PC-9 (cell line): ENCODE measurements around the gene URB1. TPM values are rescaled to one million over a fixed set of nuclear protein-coding genes. Genes with fewer than 3 reads are reported as not detected.
A peak's percentile ranks its signal among the peaks of the same experiment; 100 is the strongest.

Experiments
- BruUV-seq: library from RNA; stranded (reverse); fragments of 400-500 nt; replicated peaks from 2 replicates; lab custom pipeline; 2021; lab: Mats Ljungman, UMichigan
- CTCF ChIA-PET: fragments of 300-600 bp; sonication (Branson Sonifier 250); formaldehyde crosslinking; loops from one replicate; lab custom pipeline; 2022; ENCODE audit warnings: antibody characterized with exemption; lab: Charles Lee
- POLR2A ChIA-PET: fragments of 300-600 bp; sonication (Branson Sonifier 250); formaldehyde crosslinking; loops from one replicate; lab custom pipeline; 2022; ENCODE audit warnings: antibody characterized with exemption; ENCODE audit not compliant: unreplicated experiment; lab: Charles Lee
- DNase-seq, 2 experiments: peaks; one replicate each; pipeline versions ENCODE4 v3.0.0 to v3.0.0-alpha.2; 2015 to 2022; ENCODE audit warnings: mixed read lengths in 1 of 2
- H2AFZ ChIP-seq: fragments of 200-600 bp; sonication (generic); 2 replicates; pipeline ENCODE4 v1.8.1; 2017; ENCODE audit warnings: antibody characterized with exemption
- H3F3A ChIP-seq: fragments of 200-600 bp; sonication (generic); 2 replicates; pipeline ENCODE4 v1.8.1; 2017; ENCODE audit warnings: antibody characterized with exemption, mild to moderate bottlenecking, low read depth; ENCODE audit not compliant: insufficient read depth
- H3K27ac ChIP-seq: fragments of 200-600 bp; sonication (generic); 2 replicates; pipeline ENCODE4 v1.6.1; 2016; ENCODE audit warnings: mixed run types
- H3K27me3 ChIP-seq: fragments of 200-600 bp; sonication (generic); 2 replicates; pipeline ENCODE4 v1.6.1; 2016; ENCODE audit warnings: low read depth, mixed run types; ENCODE audit not compliant: insufficient read depth
- H3K36me3 ChIP-seq: fragments of 200-600 bp; sonication (generic); 2 replicates; pipeline ENCODE4 v1.6.1; 2016; ENCODE audit warnings: low read depth, mixed run types
- H3K4me1 ChIP-seq: fragments of 200-600 bp; sonication (generic); replicated peaks from 2 replicates; pipeline ENCODE4 v1.6.1; 2016; ENCODE audit warnings: mixed run types; ENCODE audit not compliant: insufficient read depth
- H3K4me2 ChIP-seq: fragments of 200-600 bp; sonication (generic); 2 replicates; pipeline ENCODE4 v1.6.1; 2017; ENCODE audit warnings: mixed run types
- H3K4me3 ChIP-seq: fragments of 200-600 bp; sonication (generic); 2 replicates; pipeline ENCODE4 v1.6.1; 2016; ENCODE audit warnings: mixed run types
- H3K79me2 ChIP-seq: fragments of 200-600 bp; sonication (generic); 2 replicates; pipeline ENCODE4 v1.6.1; 2017; ENCODE audit warnings: low read depth, mixed run types
- H3K9me2 ChIP-seq: fragments of 200-600 bp; sonication (generic); 2 replicates; pipeline ENCODE4 v1.8.1; 2017; ENCODE audit warnings: mild to moderate bottlenecking; ENCODE audit not compliant: insufficient read depth
- H3K9me3 ChIP-seq: fragments of 200-600 bp; sonication (generic); 2 replicates; pipeline ENCODE4 v1.8.1; 2016; ENCODE audit warnings: low read depth; ENCODE audit not compliant: insufficient read depth
- H4K20me1 ChIP-seq: fragments of 200-600 bp; sonication (generic); 2 replicates; pipeline ENCODE4 v1.8.1; 2017; ENCODE audit not compliant: insufficient read depth
- EZH2 ChIP-seq: fragments of 200-600 bp; sonication (generic); IDR thresholded peaks from 2 replicates; pipeline ENCODE4 v1.8.0; 2017; ENCODE audit warnings: antibody characterized with exemption, low read depth
- intact Hi-C: fragments of 100-400 bp; cut with micrococcal nuclease; formaldehyde crosslinking; loops from one replicate; pipeline ENCODE4 v1.10.0; 2022; ENCODE audit not compliant: unreplicated experiment
- total RNA-seq: library from RNA; stranded (reverse); gene quantifications from 2 replicates; pipeline ENCODE4 v1.2.3, GENCODE V29; 2021
- TF ChIP-seq, protein P1 (sequence below): fragments of 200-600 bp; sonication (generic); conservative IDR thresholded peaks from 2 replicates; pipeline ENCODE4 v1.6.1; 2017; ENCODE audit warnings: mixed run types, antibody characterized with exemption, mild to moderate bottlenecking, moderate library complexity

Gene URB1
- total RNA-seq, 1 experiment from 2014 or later, result 11.0 TPM

DNA sequence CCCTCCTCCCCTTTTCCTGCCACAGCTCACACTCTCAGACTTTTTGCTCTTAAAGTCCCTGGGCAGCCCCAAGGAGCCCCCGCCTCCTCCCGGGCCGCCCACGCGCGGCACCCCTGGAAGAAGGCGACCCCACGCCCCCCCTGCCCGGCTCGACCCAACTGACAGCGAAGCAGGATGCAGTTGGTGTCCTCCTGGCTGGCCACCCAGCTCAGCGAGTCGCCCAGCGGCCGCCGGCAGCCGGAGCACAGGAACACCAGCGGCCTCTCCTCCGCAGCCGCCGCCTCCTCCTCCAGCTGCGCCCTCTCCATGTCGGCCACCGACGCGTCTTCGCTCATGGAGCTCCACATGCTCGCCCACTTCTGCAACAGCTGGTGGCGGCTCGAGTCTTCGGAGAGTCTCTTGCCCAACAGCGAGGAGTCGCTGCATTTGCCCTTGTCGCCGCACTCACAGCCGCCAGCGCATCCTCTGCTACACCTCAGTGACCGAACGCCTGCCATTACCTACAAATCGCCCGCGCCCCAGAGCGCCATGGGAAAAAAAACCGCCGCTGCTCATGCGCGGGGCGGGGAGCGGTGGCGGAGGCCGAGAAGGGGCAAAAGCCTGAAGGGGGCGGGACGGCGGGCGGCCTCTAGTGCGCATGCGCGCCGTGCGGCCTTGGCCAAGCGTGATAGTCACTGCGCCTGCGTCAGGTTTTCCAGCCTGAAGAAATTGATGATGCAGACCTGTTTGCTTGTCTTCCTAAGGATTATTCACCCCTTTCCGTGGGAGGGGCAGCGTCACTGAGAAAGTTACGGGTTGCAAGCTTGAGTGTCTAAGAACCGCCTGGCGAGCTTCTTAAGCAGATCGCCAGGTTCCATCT, 114.1 kb downstream of the URB1 start, which contains the start of gene MIS18A:
Gene MIS18A (minus strand): TSS at position 532 of the 859 bp plus-strand sequence. CDS start 35 bp downstream, at position 497.
- POLR2A ChIA-PET, result no interaction called here
- CTCF ChIA-PET, result no interaction called here

DNA sequence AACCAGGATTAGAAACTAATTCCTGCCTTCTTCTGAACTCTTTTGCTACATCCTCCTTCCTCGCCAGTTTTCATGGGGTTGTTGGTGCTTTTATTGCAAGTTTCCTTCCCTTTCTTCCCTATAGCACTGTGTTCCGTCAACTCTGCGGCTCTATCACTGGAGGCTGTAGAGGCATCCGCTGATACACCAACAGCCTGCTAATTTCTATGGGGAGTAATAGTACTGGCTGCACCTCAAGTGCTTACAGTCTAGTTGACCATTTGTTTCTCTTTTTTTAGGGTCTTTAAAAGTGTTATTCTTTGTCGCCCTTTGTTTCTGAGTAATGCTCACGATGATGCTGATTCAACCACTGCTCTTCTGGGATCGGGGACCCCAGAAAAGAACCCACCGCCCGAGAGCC, 114.7 kb downstream of the URB1 start:
- no peaks in the 10 kb centered on the region for H3K9me2 ChIP-seq
- no peaks in the 10 kb centered on the region for H3K9me3 ChIP-seq
- peak overlapping the region; percentile 95 for H3K4me2 ChIP-seq
- no TSS peak for BruUV-seq
- peak overlapping the region; percentile 67 for H3K4me3 ChIP-seq
- CTCF ChIA-PET, result no interaction called here
- H3K27ac ChIP-seq, result no peak overlapping the region
- no peaks in the 10 kb centered on the region for H4K20me1 ChIP-seq
- DNase-seq, result no peak
- H3K79me2 ChIP-seq, result peaks cover 12% of the 10 kb centered on the region
- POLR2A ChIA-PET, result no interaction called here
- no peak for TF ChIP-seq EZH2
- TF ChIP-seq, protein P1, sequence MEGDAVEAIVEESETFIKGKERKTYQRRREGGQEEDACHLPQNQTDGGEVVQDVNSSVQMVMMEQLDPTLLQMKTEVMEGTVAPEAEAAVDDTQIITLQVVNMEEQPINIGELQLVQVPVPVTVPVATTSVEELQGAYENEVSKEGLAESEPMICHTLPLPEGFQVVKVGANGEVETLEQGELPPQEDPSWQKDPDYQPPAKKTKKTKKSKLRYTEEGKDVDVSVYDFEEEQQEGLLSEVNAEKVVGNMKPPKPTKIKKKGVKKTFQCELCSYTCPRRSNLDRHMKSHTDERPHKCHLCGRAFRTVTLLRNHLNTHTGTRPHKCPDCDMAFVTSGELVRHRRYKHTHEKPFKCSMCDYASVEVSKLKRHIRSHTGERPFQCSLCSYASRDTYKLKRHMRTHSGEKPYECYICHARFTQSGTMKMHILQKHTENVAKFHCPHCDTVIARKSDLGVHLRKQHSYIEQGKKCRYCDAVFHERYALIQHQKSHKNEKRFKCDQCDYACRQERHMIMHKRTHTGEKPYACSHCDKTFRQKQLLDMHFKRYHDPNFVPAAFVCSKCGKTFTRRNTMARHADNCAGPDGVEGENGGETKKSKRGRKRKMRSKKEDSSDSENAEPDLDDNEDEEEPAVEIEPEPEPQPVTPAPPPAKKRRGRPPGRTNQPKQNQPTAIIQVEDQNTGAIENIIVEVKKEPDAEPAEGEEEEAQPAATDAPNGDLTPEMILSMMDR, result no peak
- no peaks in the 10 kb centered on the region for H3K27me3 ChIP-seq
- intact Hi-C loops, result loop anchor here (5.0 kb wide), 1 partner anchor 324 kb away; no protein-coding TSS in a partner anchor
- H2AFZ ChIP-seq, result peak overlapping the region; percentile 75
- H3K4me1 ChIP-seq, result peaks cover 9% of the 10 kb centered on the region
- H3K36me3 ChIP-seq, result no peaks in the 10 kb centered on the region
- no peaks in the 10 kb centered on the region for H3F3A ChIP-seq

More for the DNA sequence above, 114.1 kb downstream of the URB1 start, which contains the start of gene MIS18A:
- intact Hi-C loops, result loop anchor here (5.0 kb wide), 1 partner anchor 324 kb away; no protein-coding TSS in a partner anchor
- no peaks in the 10 kb centered on the region for H3K9me2 ChIP-seq
- no TSS peak for BruUV-seq
- H3K27ac ChIP-seq, result no peak within 1 kb of the TSS
- H3K4me1 ChIP-seq, result peaks cover 9% of the 10 kb centered on the region
- H3K9me3 ChIP-seq, result no peaks in the 10 kb centered on the region
- no peaks in the 10 kb centered on the region for H3K27me3 ChIP-seq
- H3K36me3 ChIP-seq, result no peaks in the 10 kb centered on the region
- H2AFZ ChIP-seq, result peak within 1 kb of the TSS; percentile 80
- H3F3A ChIP-seq, result no peaks in the 10 kb centered on the region
- peak within 1 kb of the TSS; percentile 95 for H3K4me2 ChIP-seq
- peak; percentile 86 to 93 for DNase-seq
- TF ChIP-seq, protein P1, result no peak
- no peak for TF ChIP-seq EZH2
- peak within 1 kb of the TSS; percentile 67 for H3K4me3 ChIP-seq
- H3K79me2 ChIP-seq, result peaks cover 12% of the 10 kb centered on the region
- no peaks in the 10 kb centered on the region for H4K20me1 ChIP-seq

DNA sequence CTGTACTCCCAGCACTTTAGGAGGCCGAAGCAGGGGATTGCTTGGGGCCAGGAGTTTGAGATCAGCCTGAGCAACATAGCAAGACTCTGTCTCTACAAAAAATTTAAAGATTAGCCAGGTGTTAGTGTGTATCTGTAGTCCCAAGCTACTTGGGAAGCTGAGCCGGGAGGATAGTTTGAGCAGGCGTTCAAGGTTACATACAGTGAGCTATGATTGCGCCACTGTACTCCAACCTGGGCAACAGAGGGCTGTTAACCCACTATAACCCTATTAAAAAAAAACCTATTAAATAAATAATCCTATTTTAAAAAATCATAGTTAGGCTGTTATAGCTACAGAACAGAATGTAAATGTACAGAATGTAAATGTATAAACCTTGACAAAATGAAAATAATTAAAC, 116.1 kb downstream of the URB1 start:
- no peaks in the 10 kb centered on the region for H3K36me3 ChIP-seq
- BruUV-seq, result no TSS peak

More for the DNA sequence above, 116.1 kb downstream of the URB1 start:
- Histone ChIP-seq H3F3A (no peaks in the 10 kb centered on the region), H3K9me2 (no peaks in the 10 kb centered on the region), H4K20me1 (no peaks in the 10 kb centered on the region), H2AFZ (no peak overlapping the region), H3K79me2 (peaks cover 12% of the 10 kb centered on the region), H3K9me3 (no peaks in the 10 kb centered on the region), H3K4me2 (no peak overlapping the region), H3K4me1 (peaks cover 9% of the 10 kb centered on the region), H3K27me3 (no peaks in the 10 kb centered on the region), H3K27ac (no peak overlapping the region), H3K4me3 (no peak overlapping the region)
- no peak for DNase-seq
- ChIA-PET CTCF (no interaction called here), POLR2A (no interaction called here)
- TF ChIP-seq, protein P1, result no peak
- no peak for TF ChIP-seq EZH2
- intact Hi-C loops, result loop anchor here (5.0 kb wide), 1 partner anchor 326 kb away; no protein-coding TSS in a partner anchor
